IMR-90 (cell line): ENCODE data around the gene MYO3B. TPM values are rescaled to one million over a fixed set of nuclear protein-coding genes. Genes with fewer than 3 reads are reported as not detected.

Source experiments
- ATAC-seq: fragments of 200-7000 bp; cut with Tn5 transposase; 2 replicates; pipeline ENCODE4 v1.9.1; 2020; ENCODE audit warnings: low read depth, mild to moderate bottlenecking, moderate library complexity
- BruUV-seq: library from RNA; stranded (reverse); fragments of 400-500 nt; replicated peaks from 2 replicates; lab custom pipeline; 2021; lab: Mats Ljungman, UMichigan
- CTCF ChIA-PET: fragments of 300-600 bp; formaldehyde crosslinking; extraction: SDS; loops from one replicate; lab custom pipeline; 2021; ENCODE audit warnings: antibody characterized with exemption; lab: Yijun Ruan, JAX
- POLR2A ChIA-PET: fragments of 300-600 bp; sonication (Branson Sonifier 250); formaldehyde crosslinking; loops from one replicate; lab custom pipeline; 2022; ENCODE audit warnings: antibody characterized with exemption; ENCODE audit not compliant: unreplicated experiment; lab: Charles Lee
- DNase-seq: peaks from one replicate; pipeline ENCODE4 v3.0.0; 2013
- H2AFZ ChIP-seq: replicated peaks from 2 replicates; pipeline ENCODE3; 2013; ENCODE audit warnings: low read length, mild to moderate bottlenecking; ENCODE audit not compliant: poor library complexity
- H2AK5ac ChIP-seq: 2 replicates; pipeline ENCODE4 v1.6.1; 2013; ENCODE audit warnings: low read depth, low read length, inconsistent platforms
- H2AK9ac ChIP-seq: replicated peaks from 2 replicates; pipeline ENCODE3; 2013; ENCODE audit warnings: mild to moderate bottlenecking, low read depth, low read length, moderate library complexity; ENCODE audit not compliant: poor library complexity
- H2BK120ac ChIP-seq: 2 replicates; pipeline ENCODE4 v1.6.1; 2013; ENCODE audit warnings: low read depth, low read length, inconsistent platforms
- H2BK15ac ChIP-seq: 3 replicates; pipeline ENCODE4 v1.6.1; 2013; ENCODE audit warnings: low read depth, low read length, inconsistent platforms
- H2BK20ac ChIP-seq: 2 replicates; pipeline ENCODE4 v1.6.1; 2013; ENCODE audit warnings: low read depth, mild to moderate bottlenecking, inconsistent platforms, low read length, moderate library complexity
- H2BK5ac ChIP-seq: 2 replicates; pipeline ENCODE4 v1.6.1; 2013; ENCODE audit warnings: mild to moderate bottlenecking, low read depth, low read length, inconsistent platforms; ENCODE audit not compliant: poor library complexity, severe bottlenecking
- H3K14ac ChIP-seq: replicated peaks from 2 replicates; pipeline ENCODE4 v1.6.1; 2013; ENCODE audit warnings: low read depth, low read length, inconsistent platforms
- H3K18ac ChIP-seq: 2 replicates; pipeline ENCODE4 v1.6.1; 2013; ENCODE audit warnings: low read depth, low read length, control low read depth
- H3K23ac ChIP-seq: 2 replicates; pipeline ENCODE4 v1.6.1; 2013; ENCODE audit warnings: low read depth, low read length, inconsistent platforms
- H3K27ac ChIP-seq: 2 replicates; pipeline ENCODE4 v1.5.1; 2013; ENCODE audit warnings: mild to moderate bottlenecking, control low read depth, low read length; ENCODE audit not compliant: insufficient read depth
- H3K27me3 ChIP-seq: 2 replicates; pipeline ENCODE4 v1.6.1; 2013; ENCODE audit warnings: low read length; ENCODE audit not compliant: control insufficient read depth, insufficient read depth
- H3K36me3 ChIP-seq: 2 replicates; pipeline ENCODE4 v1.6.1; 2013; ENCODE audit warnings: low read length, mixed read lengths; ENCODE audit not compliant: control insufficient read depth, insufficient read depth
- H3K4ac ChIP-seq: 2 replicates; pipeline ENCODE4 v1.6.1; 2013; ENCODE audit warnings: low read depth, low read length, inconsistent platforms
- H3K4me1 ChIP-seq: 2 replicates; pipeline ENCODE4 v1.6.1; 2013; ENCODE audit warnings: low read length, mixed read lengths; ENCODE audit not compliant: control insufficient read depth, insufficient read depth
- H3K4me2 ChIP-seq: 2 replicates; pipeline ENCODE4 v1.6.1; 2013; ENCODE audit warnings: low read depth, mild to moderate bottlenecking, control low read depth, low read length, moderate library complexity
- H3K4me3 ChIP-seq: 2 replicates; pipeline ENCODE4 v1.5.1; 2013; ENCODE audit warnings: low read depth, mild to moderate bottlenecking, control low read depth, low read length, moderate library complexity; ENCODE audit not compliant: insufficient read depth
- H3K56ac ChIP-seq: 2 replicates; pipeline ENCODE4 v1.6.1; 2013; ENCODE audit warnings: low read length, inconsistent platforms; ENCODE audit not compliant: insufficient read depth; ENCODE audit errors: extremely low read depth
- H3K79me1 ChIP-seq, 2 experiments: 2 replicates each; pipeline ENCODE4 v1.6.1; 2013; ENCODE audit warnings: low read length in 2 of 2, inconsistent platforms in 1 of 2, low read depth in 1 of 2
- H3K9ac ChIP-seq: 2 replicates; pipeline ENCODE4 v1.6.1; 2013; ENCODE audit warnings: low read depth, low read length, control low read depth
- H3K9me1 ChIP-seq: 2 replicates; pipeline ENCODE4 v1.6.1; 2013; ENCODE audit warnings: low read length, inconsistent platforms; ENCODE audit not compliant: insufficient read depth
- H3K9me3 ChIP-seq: 2 replicates; pipeline ENCODE4 v1.6.1; 2013; ENCODE audit warnings: low read length; ENCODE audit not compliant: control insufficient read depth, insufficient read depth
- H4K20me1 ChIP-seq: 2 replicates; pipeline ENCODE4 v1.6.1; 2013; ENCODE audit warnings: low read length, inconsistent platforms; ENCODE audit not compliant: insufficient read depth
- H4K5ac ChIP-seq: 2 replicates; pipeline ENCODE4 v1.6.1; 2013; ENCODE audit warnings: mild to moderate bottlenecking, low read depth, low read length, control low read depth
- H4K8ac ChIP-seq, 2 experiments: 2 replicates each; pipeline ENCODE4 v1.6.1; 2013; ENCODE audit warnings: low read depth in 2 of 2, low read length in 2 of 2, control low read depth in 1 of 2, inconsistent platforms in 1 of 2
- H4K91ac ChIP-seq: 2 replicates; pipeline ENCODE4 v1.6.1; 2013; ENCODE audit warnings: low read depth, low read length, inconsistent platforms; ENCODE audit not compliant: insufficient read depth
- CEBPB ChIP-seq: IDR thresholded peaks from 2 replicates; pipeline ENCODE4 v1.6.1; 2012; ENCODE audit warnings: low read depth, low read length, improper control_type of control experiment
- CHD1 ChIP-seq: IDR thresholded peaks from 2 replicates; pipeline ENCODE4 v1.6.1; 2012; ENCODE audit warnings: low read depth, low read length, improper control_type of control experiment
- FOS ChIP-seq: fragments of 150-350 bp; IDR thresholded peaks from 2 replicates; pipeline ENCODE4 v1.6.1; 2016; ENCODE audit warnings: low read depth, low read length
- MXI1 ChIP-seq: IDR thresholded peaks from 2 replicates; pipeline ENCODE4 v1.6.1; 2012; ENCODE audit warnings: low read depth, mild to moderate bottlenecking, low read length, moderate library complexity, borderline replicate concordance
- RFX5 ChIP-seq: IDR thresholded peaks from 2 replicates; pipeline ENCODE4 v1.8.0; 2012; ENCODE audit warnings: low read depth, mild to moderate bottlenecking, low read length, moderate library complexity
- USF2 ChIP-seq: fragments of 150-350 bp; IDR thresholded peaks from 2 replicates; pipeline ENCODE4 v1.6.1; 2017; ENCODE audit warnings: mild to moderate bottlenecking, antibody characterized with exemption, low read length, low read depth
- WGBS, 2 experiments: methylation state at CpG; one replicate each; pipeline versions ENCODE4 v1.1.5 to v1.1.7; 2013; ENCODE audit warnings: missing lambda C conversion rate in 2 of 2; ENCODE audit not compliant: insufficient read length in 1 of 2; ENCODE audit errors: extremely low coverage in 2 of 2; 5-methylcytosine and 5-hydroxymethylcytosine counted together
- dilution Hi-C: fragments of 300-500 bp; cut with HindIII; formaldehyde crosslinking; loops from one replicate; pipeline ENCODE4 v1.14.3; 2018; ENCODE audit warnings: low sequenced_read_pairs; ENCODE audit not compliant: unreplicated experiment
- in situ Hi-C: fragments of 300-500 bp; cut with MboI; formaldehyde crosslinking; loops from 3 replicates; pipeline ENCODE4 v1.14.3; 2019; ENCODE audit warnings: low sequenced_read_pairs, inconsistent platforms, mixed read lengths
- intact Hi-C: fragments of 100-400 bp; cut with micrococcal nuclease; formaldehyde crosslinking; loops from 2 replicates; pipeline ENCODE4 v1.10.0; 2022
- polyA plus RNA-seq, 3 experiments: library from polyadenylated mRNA; depleted of rRNA; stranded (reverse); fragments of >200 nt; gene quantifications; 2 replicates each; pipeline ENCODE4 v1.2.3, GENCODE V29; 2012; ENCODE audit warnings: low replicate concordance in 1 of 3
- total RNA-seq: library from RNA; depleted of rRNA; stranded (reverse); fragments of >200 nt; gene quantifications from 2 replicates; pipeline ENCODE4 v1.2.3, GENCODE V29; 2012
- TF ChIP-seq, protein P1 (sequence below): fragments of 150-350 bp; IDR thresholded peaks from 2 replicates; pipeline ENCODE4 v1.6.1; 2016; ENCODE audit warnings: low read depth, mild to moderate bottlenecking, low read length, moderate library complexity, borderline replicate concordance

The MYO3B gene
- total and polyA plus RNA-seq, 2 of the 4 experiments (the other 2 are of a cell fraction): 0.02 TPM; not detected in 1

DNA sequence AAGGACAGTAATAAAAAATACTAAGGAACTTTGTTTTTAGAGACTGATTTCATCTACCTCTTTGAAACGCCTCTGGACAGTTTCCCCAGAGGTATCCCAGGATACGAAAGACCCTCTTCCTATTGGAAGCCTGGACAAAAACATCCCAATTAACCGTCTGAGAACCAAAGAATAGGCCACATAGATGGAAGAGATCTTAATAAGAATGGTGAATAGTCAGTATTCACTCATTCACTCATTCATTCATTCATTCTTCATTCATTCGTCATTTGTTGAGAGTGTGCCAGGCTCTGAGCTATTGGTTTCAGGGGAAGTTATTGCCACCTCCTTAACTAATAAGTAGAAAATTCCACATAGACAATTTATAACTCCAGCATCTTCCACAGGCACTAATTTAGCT, 464.0 kb downstream of the MYO3B start:
- no peak overlapping the region for H2BK15ac ChIP-seq
- no peak overlapping the region for H3K14ac ChIP-seq
- intact Hi-C loops (no loop called here), dilution Hi-C loops (no loop called here), in situ Hi-C loops (no loop called here)
- no peak overlapping the region for H3K18ac ChIP-seq
- no peaks in the 10 kb centered on the region for H3K36me3 ChIP-seq
- no peak overlapping the region for H2AK9ac ChIP-seq
- H3K9ac ChIP-seq: no peak overlapping the region
- H2AFZ ChIP-seq: no peak overlapping the region
- no peak overlapping the region for H3K4ac ChIP-seq
- H4K20me1 ChIP-seq: no peaks in the 10 kb centered on the region
- H2BK5ac ChIP-seq: no peak overlapping the region
- H3K9me3 ChIP-seq: no peaks in the 10 kb centered on the region
- H4K5ac ChIP-seq: no peak overlapping the region
- ATAC-seq: no peak
- no peak overlapping the region for H4K8ac ChIP-seq
- H2AK5ac ChIP-seq: no peak overlapping the region
- no peak overlapping the region for H2BK20ac ChIP-seq
- no peak overlapping the region for H2BK120ac ChIP-seq
- no peak overlapping the region for H3K4me2 ChIP-seq
- TF ChIP-seq CHD1 (no peak), USF2 (no peak), RFX5 (no peak), FOS (no peak), MXI1 (no peak), CEBPB (no peak)
- TF ChIP-seq, protein P1, sequence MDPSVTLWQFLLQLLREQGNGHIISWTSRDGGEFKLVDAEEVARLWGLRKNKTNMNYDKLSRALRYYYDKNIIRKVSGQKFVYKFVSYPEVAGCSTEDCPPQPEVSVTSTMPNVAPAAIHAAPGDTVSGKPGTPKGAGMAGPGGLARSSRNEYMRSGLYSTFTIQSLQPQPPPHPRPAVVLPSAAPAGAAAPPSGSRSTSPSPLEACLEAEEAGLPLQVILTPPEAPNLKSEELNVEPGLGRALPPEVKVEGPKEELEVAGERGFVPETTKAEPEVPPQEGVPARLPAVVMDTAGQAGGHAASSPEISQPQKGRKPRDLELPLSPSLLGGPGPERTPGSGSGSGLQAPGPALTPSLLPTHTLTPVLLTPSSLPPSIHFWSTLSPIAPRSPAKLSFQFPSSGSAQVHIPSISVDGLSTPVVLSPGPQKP: no peak
- no peak for DNase-seq
- H3K79me1 ChIP-seq: no peaks in the 10 kb centered on the region
- WGBS, 2 experiments: no CpG with 5 or more reads among the region's 4 CpGs
- no peak overlapping the region for H3K56ac ChIP-seq
- H4K91ac ChIP-seq: no peak overlapping the region
- H3K27ac ChIP-seq: no peak overlapping the region
- H3K27me3 ChIP-seq: no peaks in the 10 kb centered on the region
- no peaks in the 10 kb centered on the region for H3K4me1 ChIP-seq
- H3K4me3 ChIP-seq: no peak overlapping the region
- H3K23ac ChIP-seq: no peak overlapping the region
- ChIA-PET CTCF (no interaction called here), POLR2A (no interaction called here)
- BruUV-seq: no TSS peak
- H3K9me1 ChIP-seq: no peaks in the 10 kb centered on the region
